GM23338 (cell line): ENCODE data around the gene SPANXD. TPM values are rescaled to one million over a fixed set of nuclear protein-coding genes. Genes with fewer than 3 reads are reported as not detected.
"Not testable (repeated sequence)": the region's sequence is repeated elsewhere in the genome, so short reads cannot be mapped to it uniquely, and the experiment has no call there.

Source experiments
- ATAC-seq: fragments of 200-7000 bp; cut with Tn5 transposase; 3 replicates; pipeline ENCODE4 v1.9.1; 2020
- DNase-seq: peaks from one replicate; pipeline ENCODE4 v3.0.0-alpha.2; 2015; ENCODE audit warnings: low spot score
- H2AFZ ChIP-seq: fragments of 200-600 bp; sonication (generic); 2 replicates; pipeline ENCODE4 v1.8.0; 2016; ENCODE audit warnings: antibody characterized with exemption, mild to moderate bottlenecking, moderate library complexity
- H3F3A ChIP-seq: fragments of 200-600 bp; sonication (generic); replicated peaks from 2 replicates; pipeline ENCODE4 v1.8.0; 2017; ENCODE audit warnings: antibody characterized with exemption, mixed run types, low read depth
- H3K27ac ChIP-seq: fragments of 200-600 bp; sonication (generic); 2 replicates; pipeline ENCODE4 v1.6.1; 2016; ENCODE audit warnings: low read depth
- H3K27me3 ChIP-seq: fragments of 200-600 bp; sonication (generic); 2 replicates; pipeline ENCODE4 v1.8.0; 2016; ENCODE audit warnings: mild to moderate bottlenecking, mixed run types, moderate library complexity; ENCODE audit not compliant: insufficient read depth
- H3K36me3 ChIP-seq: fragments of 200-600 bp; sonication (generic); 2 replicates; pipeline ENCODE4 v1.8.0; 2016; ENCODE audit warnings: mild to moderate bottlenecking; ENCODE audit not compliant: insufficient read depth
- H3K4me1 ChIP-seq: fragments of 200-600 bp; sonication (generic); 2 replicates; pipeline ENCODE4 v1.8.0; 2016; ENCODE audit warnings: mild to moderate bottlenecking, moderate library complexity; ENCODE audit not compliant: insufficient read depth
- H3K4me2 ChIP-seq: fragments of 200-600 bp; sonication (generic); 2 replicates; pipeline ENCODE4 v1.7.1; 2017; ENCODE audit warnings: mixed run types
- H3K4me3 ChIP-seq: fragments of 200-600 bp; sonication (generic); 2 replicates; pipeline ENCODE4 v1.6.1; 2016; ENCODE audit warnings: mixed run types
- H3K79me2 ChIP-seq: fragments of 200-600 bp; sonication (generic); replicated peaks from 2 replicates; pipeline ENCODE4 v1.8.0; 2017; ENCODE audit warnings: mild to moderate bottlenecking; ENCODE audit not compliant: insufficient read depth
- H3K9me2 ChIP-seq: fragments of 200-600 bp; sonication (generic); 2 replicates; pipeline ENCODE4 v1.8.0; 2017; ENCODE audit not compliant: insufficient read depth
- H4K20me1 ChIP-seq: fragments of 200-600 bp; sonication (generic); replicated peaks from 2 replicates; pipeline ENCODE4 v1.8.0; 2017; ENCODE audit warnings: mild to moderate bottlenecking; ENCODE audit not compliant: insufficient read depth
- H3K27ac Mint-ChIP-seq: 2 replicates; pipeline ENCODE4 v1.8.0; 2020; ENCODE audit warnings: inconsistent platforms, mild to moderate bottlenecking, moderate library complexity, mixed read lengths
- H3K27me3 Mint-ChIP-seq: 3 replicates; pipeline ENCODE4 v1.8.0; 2022; ENCODE audit warnings: low read depth, mild to moderate bottlenecking, moderate library complexity, mixed read lengths, inconsistent platforms; ENCODE audit not compliant: insufficient read depth, poor library complexity
- H3K36me3 Mint-ChIP-seq: 3 replicates; pipeline ENCODE4 v1.8.0; 2021; ENCODE audit warnings: low read depth, mild to moderate bottlenecking, inconsistent platforms, moderate library complexity, mixed read lengths
- H3K4me1 Mint-ChIP-seq: 3 replicates; pipeline ENCODE4 v1.8.0; 2020; ENCODE audit warnings: mild to moderate bottlenecking, inconsistent platforms, mixed read lengths
- H3K4me3 Mint-ChIP-seq: 3 replicates; pipeline ENCODE4 v1.8.0; 2021; ENCODE audit warnings: moderate library complexity, mild to moderate bottlenecking, inconsistent platforms, mixed read lengths
- H3K9me3 Mint-ChIP-seq: 3 replicates; pipeline ENCODE4 v1.8.0; 2020; ENCODE audit warnings: moderate library complexity, mild to moderate bottlenecking, inconsistent platforms, mixed read lengths
- CREB1 ChIP-seq: fragments of 250-450 bp; sonication (Bioruptor Pico); IDR thresholded peaks from 2 replicates; pipeline ENCODE4 v1.5.0; 2020; ENCODE audit warnings: low read depth, mild to moderate bottlenecking, moderate library complexity
- EZH2 ChIP-seq: fragments of 200-600 bp; sonication (generic); IDR thresholded peaks from one replicate; pipeline ENCODE4 v1.8.0; 2017; ENCODE audit warnings: antibody characterized with exemption, mild to moderate bottlenecking, low read depth; ENCODE audit not compliant: unreplicated experiment
- EZH2phosphoT487 ChIP-seq: fragments of 200-600 bp; sonication (generic); IDR thresholded peaks from one replicate; pipeline ENCODE4 v1.8.1; 2018; ENCODE audit warnings: antibody characterized with exemption; ENCODE audit not compliant: unreplicated experiment
- JUNB ChIP-seq: IDR thresholded peaks from one replicate; pipeline ENCODE4 v1.6.1; 2016; ENCODE audit warnings: antibody characterized with exemption; ENCODE audit not compliant: unreplicated experiment
- NANOG ChIP-seq: IDR thresholded peaks from 2 replicates; pipeline ENCODE4 v1.6.1; 2016; ENCODE audit warnings: antibody characterized with exemption, borderline replicate concordance
- POLR2AphosphoS5 ChIP-seq: IDR thresholded peaks from 2 replicates; pipeline ENCODE4 v1.6.1; 2016; ENCODE audit warnings: antibody characterized with exemption, low read depth
- STAT1 ChIP-seq: IDR thresholded peaks from one replicate; pipeline ENCODE4 v1.6.1; 2016; ENCODE audit warnings: antibody characterized with exemption; ENCODE audit not compliant: unreplicated experiment
- ZNF114 ChIP-seq: fragments of 250-450 bp; sonication (Bioruptor Pico); IDR thresholded peaks from 2 replicates; pipeline ENCODE4 v1.5.0; 2020; ENCODE audit warnings: mild to moderate bottlenecking, moderate library complexity
- ZNF331 ChIP-seq: fragments of 250-450 bp; sonication (Bioruptor Pico); IDR thresholded peaks from 2 replicates; pipeline ENCODE4 v1.5.0; 2020; ENCODE audit warnings: low read depth, mild to moderate bottlenecking, moderate library complexity
- long read RNA-seq: library from polyadenylated mRNA; unstranded; transcript quantifications from one replicate; pipeline ENCODE4 v2.0.0, GENCODE V29; 2020; ENCODE audit not compliant: unreplicated experiment
- polyA plus RNA-seq: library from polyadenylated mRNA; unstranded; fragments of >200 nt; fragmentation: Nextera tagmentation; extraction: Ambion mirVana; gene quantifications from 2 replicates; pipeline ENCODE4 v1.2.1, GENCODE V29; 2016
- total RNA-seq: library from RNA; depleted of rRNA; stranded (reverse); fragments of >200 nt; shearing (Covaris generic); gene quantifications from 2 replicates; pipeline ENCODE4 v1.2.3, GENCODE V29; 2014; rRNA removed
- TF ChIP-seq, protein P1 (sequence below), 2 experiments: fragments of 200-600 bp in 1 of 2; sonication (generic) in 1 of 2; conservative IDR thresholded peaks; 2 replicates each; pipeline versions ENCODE4 v1.5.1 to v1.6.1; 2016 to 2017; ENCODE audit warnings: antibody characterized with exemption in 2 of 2, low read depth in 2 of 2, mild to moderate bottlenecking in 2 of 2, moderate library complexity in 1 of 2
- TF ChIP-seq, protein P2 (sequence below): fragments of 250-450 bp; sonication (Bioruptor Pico); IDR thresholded peaks from 2 replicates; pipeline ENCODE4 v1.5.0; 2020; ENCODE audit warnings: mild to moderate bottlenecking, moderate library complexity
- TF ChIP-seq, protein P3 (sequence below): IDR thresholded peaks from 2 replicates; pipeline ENCODE4 v1.6.1; 2016; ENCODE audit warnings: antibody characterized with exemption

SPANXD gene, protein sequence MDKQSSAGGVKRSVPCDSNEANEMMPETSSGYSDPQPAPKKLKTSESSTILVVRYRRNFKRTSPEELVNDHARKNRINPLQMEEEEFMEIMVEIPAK
- total RNA-seq (not detected in 2 replicates), polyA plus RNA-seq (not detected in 2 replicates)
- long read RNA-seq, result 0 reads

DNA sequence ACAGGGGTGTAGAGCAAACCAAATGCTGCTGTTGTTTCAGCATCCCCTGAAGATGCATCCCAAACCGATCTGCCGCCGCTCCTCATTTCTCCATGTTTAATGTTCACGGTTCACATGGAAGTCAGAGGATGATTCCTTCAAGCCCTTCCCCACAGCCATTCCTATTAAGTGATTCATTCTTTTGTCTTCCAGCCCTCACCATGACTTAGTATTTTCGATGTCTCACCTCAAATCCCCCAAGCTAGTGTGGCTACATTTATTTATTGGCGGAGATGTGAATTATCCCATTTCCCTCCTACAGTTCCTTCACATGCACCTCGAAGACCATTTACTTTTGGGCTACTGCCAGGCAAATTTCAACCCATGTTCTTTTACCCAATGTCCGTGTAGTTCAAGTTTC lies at the start of gene SPANXD:
SPANXD (minus strand) TSS at position 101 of the 400 bp plus-strand sequence. CDS start 334 bp downstream, outside the sequence.
- not testable (repeated sequence) for H3F3A ChIP-seq, H3K4me1 Mint-ChIP-seq, H3K27ac Mint-ChIP-seq, H3K27me3 ChIP-seq, H3K27ac ChIP-seq, H3K79me2 ChIP-seq, H3K4me3 ChIP-seq, H3K9me3 Mint-ChIP-seq, H3K9me2 ChIP-seq, H3K4me2 ChIP-seq, H3K4me1 ChIP-seq, H3K36me3 Mint-ChIP-seq, H3K4me3 Mint-ChIP-seq, H2AFZ ChIP-seq, H3K36me3 ChIP-seq, H4K20me1 ChIP-seq, ATAC-seq, H3K27me3 Mint-ChIP-seq, DNase-seq

DNA sequence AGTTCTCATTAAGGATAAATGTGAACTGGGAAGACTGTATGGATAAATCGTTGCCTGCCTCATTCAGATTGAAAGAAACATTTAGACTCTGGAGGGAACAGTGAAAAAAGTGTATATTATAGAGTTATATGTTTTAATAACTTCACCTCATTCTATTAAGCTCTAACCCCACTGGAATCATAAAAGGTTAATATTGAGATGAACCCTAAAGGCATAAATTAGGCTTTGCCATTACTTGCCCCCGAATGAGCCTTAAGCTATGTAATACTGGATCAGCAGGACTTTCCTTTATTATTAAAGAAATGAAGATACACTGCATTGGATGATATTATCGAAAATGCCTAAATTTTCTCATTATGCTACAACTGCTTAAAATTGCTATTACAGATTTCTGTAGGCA lies 44.1 kb upstream of the SPANXD start:
- Mint-ChIP-seq H3K36me3 (no peaks in the 10 kb centered on the region), H3K27ac (no peak overlapping the region), H3K27me3 (no peaks in the 10 kb centered on the region), H3K9me3 (peaks cover 5% of the 10 kb centered on the region; the same call in 2 of the 3 replicates), H3K4me1 (no peaks in the 10 kb centered on the region), H3K4me3 (no peak overlapping the region)
- Histone ChIP-seq H3K36me3 (no peaks in the 10 kb centered on the region), H3F3A (no peaks in the 10 kb centered on the region), H3K27ac (no peak overlapping the region), H3K4me1 (no peaks in the 10 kb centered on the region), H2AFZ (no peak overlapping the region), H4K20me1 (no peaks in the 10 kb centered on the region), H3K79me2 (no peaks in the 10 kb centered on the region), H3K9me2 (no peaks in the 10 kb centered on the region), H3K4me2 (no peak overlapping the region), H3K27me3 (no peaks in the 10 kb centered on the region), H3K4me3 (no peak overlapping the region)
- DNase-seq (no peak), ATAC-seq (no peak)
- TF ChIP-seq JUNB (no peak), ZNF114 (CRISPR knock-in tag) (no peak), POLR2AphosphoS5 (no peak), NANOG (no peak), STAT1 (no peak), EZH2phosphoT487 (no peak), ZNF331 (CRISPR knock-in tag) (no peak), EZH2 (no peak), CREB1 (CRISPR knock-in tag) (no peak)
- TF ChIP-seq, protein P1, sequence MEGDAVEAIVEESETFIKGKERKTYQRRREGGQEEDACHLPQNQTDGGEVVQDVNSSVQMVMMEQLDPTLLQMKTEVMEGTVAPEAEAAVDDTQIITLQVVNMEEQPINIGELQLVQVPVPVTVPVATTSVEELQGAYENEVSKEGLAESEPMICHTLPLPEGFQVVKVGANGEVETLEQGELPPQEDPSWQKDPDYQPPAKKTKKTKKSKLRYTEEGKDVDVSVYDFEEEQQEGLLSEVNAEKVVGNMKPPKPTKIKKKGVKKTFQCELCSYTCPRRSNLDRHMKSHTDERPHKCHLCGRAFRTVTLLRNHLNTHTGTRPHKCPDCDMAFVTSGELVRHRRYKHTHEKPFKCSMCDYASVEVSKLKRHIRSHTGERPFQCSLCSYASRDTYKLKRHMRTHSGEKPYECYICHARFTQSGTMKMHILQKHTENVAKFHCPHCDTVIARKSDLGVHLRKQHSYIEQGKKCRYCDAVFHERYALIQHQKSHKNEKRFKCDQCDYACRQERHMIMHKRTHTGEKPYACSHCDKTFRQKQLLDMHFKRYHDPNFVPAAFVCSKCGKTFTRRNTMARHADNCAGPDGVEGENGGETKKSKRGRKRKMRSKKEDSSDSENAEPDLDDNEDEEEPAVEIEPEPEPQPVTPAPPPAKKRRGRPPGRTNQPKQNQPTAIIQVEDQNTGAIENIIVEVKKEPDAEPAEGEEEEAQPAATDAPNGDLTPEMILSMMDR (conservative IDR thresholded peaks at IDR 0.05; ENCODE audit: low read depth in 2 of 2), result no peak
- TF ChIP-seq, protein P2, sequence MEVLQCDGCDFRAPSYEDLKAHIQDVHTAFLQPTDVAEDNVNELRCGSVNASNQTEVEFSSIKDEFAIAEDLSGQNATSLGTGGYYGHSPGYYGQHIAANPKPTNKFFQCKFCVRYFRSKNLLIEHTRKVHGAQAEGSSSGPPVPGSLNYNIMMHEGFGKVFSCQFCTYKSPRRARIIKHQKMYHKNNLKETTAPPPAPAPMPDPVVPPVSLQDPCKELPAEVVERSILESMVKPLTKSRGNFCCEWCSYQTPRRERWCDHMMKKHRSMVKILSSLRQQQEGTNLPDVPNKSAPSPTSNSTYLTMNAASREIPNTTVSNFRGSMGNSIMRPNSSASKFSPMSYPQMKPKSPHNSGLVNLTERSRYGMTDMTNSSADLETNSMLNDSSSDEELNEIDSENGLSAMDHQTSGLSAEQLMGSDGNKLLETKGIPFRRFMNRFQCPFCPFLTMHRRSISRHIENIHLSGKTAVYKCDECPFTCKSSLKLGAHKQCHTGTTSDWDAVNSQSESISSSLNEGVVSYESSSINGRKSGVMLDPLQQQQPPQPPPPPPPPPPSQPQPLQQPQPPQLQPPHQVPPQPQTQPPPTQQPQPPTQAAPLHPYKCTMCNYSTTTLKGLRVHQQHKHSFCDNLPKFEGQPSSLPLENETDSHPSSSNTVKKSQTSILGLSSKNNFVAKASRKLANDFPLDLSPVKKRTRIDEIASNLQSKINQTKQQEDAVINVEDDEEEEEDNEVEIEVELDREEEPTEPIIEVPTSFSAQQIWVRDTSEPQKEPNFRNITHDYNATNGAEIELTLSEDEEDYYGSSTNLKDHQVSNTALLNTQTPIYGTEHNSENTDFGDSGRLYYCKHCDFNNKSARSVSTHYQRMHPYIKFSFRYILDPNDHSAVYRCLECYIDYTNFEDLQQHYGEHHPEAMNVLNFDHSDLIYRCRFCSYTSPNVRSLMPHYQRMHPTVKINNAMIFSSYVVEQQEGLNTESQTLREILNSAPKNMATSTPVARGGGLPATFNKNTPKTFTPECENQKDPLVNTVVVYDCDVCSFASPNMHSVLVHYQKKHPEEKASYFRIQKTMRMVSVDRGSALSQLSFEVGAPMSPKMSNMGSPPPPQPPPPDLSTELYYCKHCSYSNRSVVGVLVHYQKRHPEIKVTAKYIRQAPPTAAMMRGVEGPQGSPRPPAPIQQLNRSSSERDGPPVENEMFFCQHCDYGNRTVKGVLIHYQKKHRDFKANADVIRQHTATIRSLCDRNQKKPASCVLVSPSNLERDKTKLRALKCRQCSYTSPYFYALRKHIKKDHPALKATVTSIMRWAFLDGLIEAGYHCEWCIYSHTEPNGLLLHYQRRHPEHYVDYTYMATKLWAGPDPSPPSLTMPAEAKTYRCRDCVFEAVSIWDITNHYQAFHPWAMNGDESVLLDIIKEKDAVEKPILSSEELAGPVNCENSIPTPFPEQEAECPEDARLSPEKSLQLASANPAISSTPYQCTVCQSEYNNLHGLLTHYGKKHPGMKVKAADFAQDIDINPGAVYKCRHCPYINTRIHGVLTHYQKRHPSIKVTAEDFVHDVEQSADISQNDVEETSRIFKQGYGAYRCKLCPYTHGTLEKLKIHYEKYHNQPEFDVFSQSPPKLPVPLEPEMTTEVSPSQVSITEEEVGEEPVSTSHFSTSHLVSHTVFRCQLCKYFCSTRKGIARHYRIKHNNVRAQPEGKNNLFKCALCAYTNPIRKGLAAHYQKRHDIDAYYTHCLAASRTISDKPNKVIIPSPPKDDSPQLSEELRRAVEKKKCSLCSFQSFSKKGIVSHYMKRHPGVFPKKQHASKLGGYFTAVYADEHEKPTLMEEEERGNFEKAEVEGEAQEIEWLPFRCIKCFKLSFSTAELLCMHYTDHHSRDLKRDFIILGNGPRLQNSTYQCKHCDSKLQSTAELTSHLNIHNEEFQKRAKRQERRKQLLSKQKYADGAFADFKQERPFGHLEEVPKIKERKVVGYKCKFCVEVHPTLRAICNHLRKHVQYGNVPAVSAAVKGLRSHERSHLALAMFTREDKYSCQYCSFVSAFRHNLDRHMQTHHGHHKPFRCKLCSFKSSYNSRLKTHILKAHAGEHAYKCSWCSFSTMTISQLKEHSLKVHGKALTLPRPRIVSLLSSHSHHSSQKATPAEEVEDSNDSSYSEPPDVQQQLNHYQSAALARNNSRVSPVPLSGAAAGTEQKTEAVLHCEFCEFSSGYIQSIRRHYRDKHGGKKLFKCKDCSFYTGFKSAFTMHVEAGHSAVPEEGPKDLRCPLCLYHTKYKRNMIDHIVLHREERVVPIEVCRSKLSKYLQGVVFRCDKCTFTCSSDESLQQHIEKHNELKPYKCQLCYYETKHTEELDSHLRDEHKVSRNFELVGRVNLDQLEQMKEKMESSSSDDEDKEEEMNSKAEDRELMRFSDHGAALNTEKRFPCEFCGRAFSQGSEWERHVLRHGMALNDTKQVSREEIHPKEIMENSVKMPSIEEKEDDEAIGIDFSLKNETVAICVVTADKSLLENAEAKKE (CRISPR knock-in tag), result no peak
- TF ChIP-seq, protein P3, sequence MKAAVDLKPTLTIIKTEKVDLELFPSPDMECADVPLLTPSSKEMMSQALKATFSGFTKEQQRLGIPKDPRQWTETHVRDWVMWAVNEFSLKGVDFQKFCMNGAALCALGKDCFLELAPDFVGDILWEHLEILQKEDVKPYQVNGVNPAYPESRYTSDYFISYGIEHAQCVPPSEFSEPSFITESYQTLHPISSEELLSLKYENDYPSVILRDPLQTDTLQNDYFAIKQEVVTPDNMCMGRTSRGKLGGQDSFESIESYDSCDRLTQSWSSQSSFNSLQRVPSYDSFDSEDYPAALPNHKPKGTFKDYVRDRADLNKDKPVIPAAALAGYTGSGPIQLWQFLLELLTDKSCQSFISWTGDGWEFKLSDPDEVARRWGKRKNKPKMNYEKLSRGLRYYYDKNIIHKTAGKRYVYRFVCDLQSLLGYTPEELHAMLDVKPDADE, result no peak
